OCI-M2 (cell line): ENCODE results near the gene C20orf204.

Experiments
- DNase-seq: peaks from one replicate; lab custom pipeline; 2025; ENCODE audit not compliant: unreplicated experiment; lab: John Stamatoyannopoulos, UW

C20orf204 gene

GRCh38 chr20:64055396-64055892 lies 19.5 kb downstream of the C20orf204 start:
- DNase-seq = no peak

- no peak for DNase-seq
These were observed 20.1 kb downstream of the C20orf204 start for GRCh38 chr20:64055893-64056638.

GRCh38 chr20:64056639-64056888 lies 20.6 kb downstream of the C20orf204 start:
- no peak for DNase-seq

GRCh38 chr20:64056889-64057627 lies 21.1 kb downstream of the C20orf204 start:
- no peak for DNase-seq

GRCh38 chr20:64057628-64058498 lies 21.9 kb downstream of the C20orf204 start:
- no peak for DNase-seq

- DNase-seq = no peak
These were observed 22.6 kb downstream of the C20orf204 start for GRCh38 chr20:64058536-64058935.

GRCh38 chr20:64062276-64062595 lies 26.3 kb downstream of the C20orf204 start:
- DNase-seq = no peak

GRCh38 chr20:64062596-64063388 lies 26.8 kb downstream of the C20orf204 start, which contains the start of gene TCEA2:
Gene TCEA2, plus strand, starts transcription at chr20:64063198. Its CDS starts 115 bp downstream, at chr20:64063313.
- no peak for DNase-seq

- no peak for DNase-seq
These were observed 27.6 kb downstream of the C20orf204 start for GRCh38 chr20:64063389-64064144.

GRCh38 chr20:64064145-64064698 lies 28.2 kb downstream of the C20orf204 start:
- DNase-seq = no peak

- DNase-seq = no peak
These were observed 29.3 kb downstream of the C20orf204 start for GRCh38 chr20:64065062-64065973.

GRCh38 chr20:64065974-64066343 lies 30.0 kb downstream of the C20orf204 start:
- DNase-seq = no peak

GRCh38 chr20:64067005-64067632 lies 31.1 kb downstream of the C20orf204 start:
- no peak for DNase-seq

- DNase-seq = no peak
These were observed 31.8 kb downstream of the C20orf204 start for GRCh38 chr20:64067733-64068307.

GRCh38 chr20:64068386-64069208 lies 32.6 kb downstream of the C20orf204 start:
- DNase-seq = no peak

- DNase-seq = no peak
These were observed 33.2 kb downstream of the C20orf204 start for GRCh38 chr20:64069209-64069613.

- no peak for DNase-seq
These were observed 33.7 kb downstream of the C20orf204 start for GRCh38 chr20:64069614-64070243.
